ENCODE data around the gene UBQLN3. TPM values are rescaled to one million over a fixed set of nuclear protein-coding genes. Genes with fewer than 3 reads are reported as not detected.

The UBQLN3 gene
- total RNA-seq = not detected in 2 replicates

DNA sequence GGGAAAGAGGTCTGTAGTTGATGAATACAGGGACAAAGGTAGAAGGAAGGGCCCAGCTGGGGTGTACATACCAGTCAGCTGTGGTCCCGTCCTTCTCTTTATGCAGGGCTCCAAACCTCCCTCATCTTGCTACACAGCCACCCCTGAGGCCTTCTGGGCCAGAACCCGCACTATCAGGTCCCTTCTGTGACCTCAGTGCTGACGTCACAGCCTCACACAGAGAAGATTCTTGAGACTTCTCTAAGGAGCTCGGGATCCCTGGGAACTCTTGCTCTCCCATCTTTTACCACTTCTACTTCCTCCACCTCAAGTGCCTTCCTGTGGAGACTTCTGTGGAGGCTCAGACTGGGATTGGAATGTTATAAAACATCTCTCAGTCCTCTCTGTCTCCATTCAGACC lies at the start of gene UBQLN3:
UBQLN3 (minus strand) TSS at position 155 of the 400 bp plus-strand sequence. CDS start 399 bp downstream, outside the sequence.
- no peak for DNase-seq (ENCODE audit: low read depth in 2 of 2)

- no peak for DNase-seq (ENCODE audit: low read depth in 2 of 2)
Observed at GRCh38 chr11:5557751-5558150, 48.0 kb upstream of the UBQLN3 start.

- DNase-seq (ENCODE audit: low read depth in 2 of 2) = no peak
Observed at GRCh38 chr11:5556596-5557188, 46.9 kb upstream of the UBQLN3 start.

DNA sequence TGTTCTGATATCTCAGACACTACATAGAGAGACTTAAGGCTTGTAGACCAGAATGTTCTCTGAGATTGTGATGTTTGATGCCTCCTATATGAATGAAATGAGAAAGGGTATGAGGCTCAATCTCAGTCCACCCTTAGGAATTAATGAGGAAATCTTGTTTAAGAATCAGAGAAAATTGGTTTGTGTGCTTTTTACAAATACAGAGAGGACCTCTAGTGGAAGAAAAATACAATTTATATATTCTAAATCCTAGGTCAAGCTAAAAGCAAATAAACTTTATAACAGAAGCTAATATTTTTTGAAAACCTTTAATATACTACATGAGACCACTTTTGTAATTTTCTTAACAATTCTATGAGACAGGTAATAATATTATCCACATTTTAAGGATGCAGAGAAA lies 43.6 kb upstream of the UBQLN3 start:
- no peak for DNase-seq (ENCODE audit: low read depth in 2 of 2)

- peak in 1 of 2 donors; percentile 59 for DNase-seq (ENCODE audit: low read depth in 2 of 2)
Observed at GRCh38 chr11:5550440-5551095, 40.8 kb upstream of the UBQLN3 start.

DNA sequence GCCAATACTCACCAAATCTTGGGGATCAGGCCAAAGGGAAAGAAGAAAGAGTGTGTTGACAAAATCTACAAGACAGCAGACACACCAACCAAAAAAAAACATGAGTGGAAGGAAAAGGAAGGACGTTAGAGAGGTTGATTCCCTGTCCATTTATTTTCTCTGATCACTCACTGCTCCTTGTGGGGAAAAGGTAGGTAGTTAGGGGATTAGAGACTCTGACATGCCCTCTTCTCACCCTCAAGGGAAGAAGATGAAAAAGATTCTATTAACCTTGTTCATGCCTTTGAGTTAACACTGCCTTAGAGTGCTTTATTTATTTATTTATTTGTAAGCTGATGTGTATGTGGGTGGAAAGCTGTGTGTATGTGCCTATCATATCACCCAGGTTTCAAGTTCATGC lies 38.7 kb upstream of the UBQLN3 start, which contains the start of gene OR52H1:
OR52H1 (minus strand) TSS at position 101 of the 400 bp plus-strand sequence. CDS start 3,035 bp downstream, outside the sequence.
- no peak for DNase-seq (ENCODE audit: low read depth in 2 of 2)

DNA sequence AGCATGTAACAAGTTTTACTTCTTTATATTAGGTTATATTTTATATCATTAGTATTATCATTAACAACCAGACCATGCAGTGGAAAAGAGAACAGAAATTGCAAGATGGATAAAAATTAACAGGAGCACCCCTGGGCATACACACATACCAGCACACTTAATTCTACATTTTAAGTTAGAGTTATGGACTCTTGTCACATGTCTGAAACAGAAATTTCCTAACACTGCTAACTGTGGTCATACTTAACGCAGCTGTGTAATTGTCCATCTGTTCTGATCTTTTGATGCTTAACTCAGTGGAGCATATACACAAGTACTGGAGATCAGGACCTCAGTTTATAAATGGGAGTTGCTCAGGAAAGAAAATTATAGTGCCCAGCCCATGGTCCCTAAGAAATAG lies 38.2 kb upstream of the UBQLN3 start:
- no peak for DNase-seq (ENCODE audit: low read depth in 2 of 2)

DNA sequence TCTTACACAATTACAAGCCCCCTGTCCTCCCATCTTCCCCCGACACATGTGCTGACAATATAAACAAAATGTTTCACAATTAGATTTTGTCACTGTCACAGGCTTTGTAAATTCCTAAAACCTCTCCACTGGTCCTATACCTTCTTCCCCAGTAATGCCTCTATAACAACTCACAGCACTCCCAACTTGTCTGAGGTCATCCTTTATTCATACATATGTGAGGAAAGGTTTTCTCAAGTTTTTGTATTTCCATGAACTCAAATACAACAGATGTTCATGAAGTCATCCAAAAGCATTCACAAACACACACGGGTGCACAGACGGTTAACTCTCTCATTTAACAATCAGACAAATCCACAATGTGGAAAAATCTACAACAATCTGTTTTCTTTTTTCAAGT lies 36.7 kb upstream of the UBQLN3 start:
- no peak for DNase-seq (ENCODE audit: low read depth in 2 of 2)

DNA sequence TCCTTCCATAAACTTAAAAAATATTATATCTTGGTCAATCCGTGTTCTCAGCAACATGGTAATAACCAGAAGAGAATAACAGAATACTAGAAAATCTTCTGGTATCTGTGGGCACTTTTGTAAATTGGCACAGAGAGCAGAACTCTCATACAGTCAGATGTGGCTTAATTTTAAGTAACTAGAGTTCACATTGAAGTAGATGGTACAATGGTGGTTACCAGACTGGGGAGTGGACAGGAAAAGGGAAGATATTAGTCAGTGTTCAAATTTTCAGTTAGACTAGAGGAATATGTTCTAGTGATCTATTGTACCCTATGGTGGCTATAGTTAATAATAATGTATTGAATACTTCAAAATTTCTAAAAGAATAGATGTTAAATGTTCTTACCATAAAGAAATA lies 31.7 kb upstream of the UBQLN3 start:
- no peak for DNase-seq (ENCODE audit: low read depth in 2 of 2)

- DNase-seq (ENCODE audit: low read depth in 2 of 2) = no peak
Observed at GRCh38 chr11:5536482-5536881, 26.7 kb upstream of the UBQLN3 start.

GRCh38 chr11:5534046-5534445 lies 24.3 kb upstream of the UBQLN3 start:
- no peak for DNase-seq (ENCODE audit: low read depth in 2 of 2)

DNA sequence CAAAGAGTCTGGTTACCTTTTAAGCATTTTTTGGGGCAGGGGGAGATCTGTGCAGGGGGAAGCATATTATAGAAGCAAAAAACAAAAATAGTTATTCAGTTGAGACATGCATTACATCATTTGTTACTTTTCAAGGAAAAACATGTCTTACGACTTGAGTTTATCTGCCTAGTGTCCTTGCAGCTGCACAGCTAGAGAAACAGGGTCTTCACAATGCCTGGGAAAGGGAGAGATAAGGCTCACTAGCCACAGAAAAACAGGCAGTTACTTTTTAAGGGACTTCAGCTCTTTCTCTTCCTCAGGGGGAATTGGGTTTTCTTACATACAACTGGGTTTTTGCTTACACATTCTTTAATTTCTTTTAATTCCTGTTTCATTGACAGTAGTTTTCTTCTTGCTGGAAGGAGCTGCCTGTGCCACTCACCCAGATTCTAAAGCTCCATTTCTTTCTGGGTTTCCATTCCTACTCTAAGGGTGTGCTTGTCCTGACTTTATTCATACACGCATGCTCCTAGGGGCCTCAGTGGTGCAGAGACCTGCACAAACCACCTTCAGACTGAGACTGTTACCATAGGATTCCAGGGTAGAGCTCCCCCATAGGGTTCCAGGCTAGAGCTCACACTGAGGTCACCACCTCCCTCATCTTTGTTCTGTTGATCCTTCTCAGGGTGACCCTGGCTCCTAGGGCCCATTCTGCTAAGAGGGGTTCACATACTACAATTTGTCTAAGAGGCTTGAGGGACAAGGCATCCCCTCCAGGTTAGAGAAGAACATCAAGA lies 21.5 kb upstream of the UBQLN3 start:
- DNase-seq (ENCODE audit: low read depth in 2 of 2) = no peak

DNA sequence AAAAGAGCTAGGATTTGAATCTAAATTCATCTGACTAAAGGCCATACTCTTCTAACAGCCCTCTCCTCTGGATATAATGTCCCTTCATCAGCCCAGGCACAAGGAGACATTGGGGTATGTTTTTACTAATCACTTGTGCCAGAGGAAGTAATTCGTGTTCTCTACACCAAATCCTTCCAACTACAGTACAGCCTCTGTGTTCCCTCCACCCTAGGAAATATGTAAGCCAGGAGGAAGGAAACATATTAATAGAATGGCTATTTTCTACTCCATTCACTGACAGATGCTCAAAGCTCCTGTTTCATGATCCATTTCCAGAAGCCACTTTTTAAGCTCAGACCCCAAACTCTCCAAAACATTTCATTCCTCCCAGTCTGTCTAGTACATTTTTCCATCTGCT lies 18.7 kb upstream of the UBQLN3 start:
- no peak for DNase-seq (ENCODE audit: low read depth in 2 of 2)

GRCh38 chr11:5527716-5528115 lies 18.0 kb upstream of the UBQLN3 start:
- no peak for DNase-seq (ENCODE audit: low read depth in 2 of 2)

- DNase-seq (ENCODE audit: low read depth in 2 of 2) = no peak
Observed at GRCh38 chr11:5524756-5525155, 15.0 kb upstream of the UBQLN3 start.

DNA sequence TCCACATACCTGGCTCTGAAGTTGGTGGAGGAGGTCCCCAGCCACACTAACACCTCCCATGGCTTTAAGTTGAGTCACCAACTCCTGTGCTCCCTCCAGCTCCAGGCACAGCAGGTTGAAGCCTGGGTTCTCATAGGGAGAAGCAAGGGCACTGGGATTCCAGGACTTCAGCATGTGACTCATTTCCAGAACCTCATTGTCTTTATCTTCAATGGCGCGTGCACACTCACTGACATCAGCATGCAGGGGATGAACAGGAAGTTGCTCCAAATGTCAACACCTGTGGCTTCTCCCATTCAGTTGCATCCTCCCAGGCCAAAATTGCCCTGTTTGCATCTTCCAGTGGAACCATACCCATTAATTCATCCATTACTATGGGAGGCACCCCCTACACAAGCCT lies 12.6 kb upstream of the UBQLN3 start:
- no peak for DNase-seq (ENCODE audit: low read depth in 2 of 2)

DNA sequence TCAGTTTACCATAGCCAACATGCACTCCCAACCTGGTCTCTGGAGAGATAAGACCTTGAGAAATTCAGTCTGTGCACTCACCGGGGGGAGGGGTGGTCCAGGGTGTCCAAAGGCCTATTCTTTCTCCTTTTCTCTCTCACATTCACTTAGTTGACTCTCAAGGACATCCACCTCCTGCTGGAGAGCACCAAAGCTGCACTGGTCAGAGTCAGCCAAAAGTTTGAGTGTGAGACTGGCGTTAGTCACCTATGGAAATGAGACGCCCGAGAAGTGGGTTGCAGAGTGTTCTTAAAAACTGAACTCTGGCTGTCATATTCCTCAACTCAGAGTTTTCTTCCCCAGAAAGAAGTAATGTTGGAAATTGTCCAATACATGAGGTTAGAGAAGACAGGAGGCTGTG lies 11.8 kb upstream of the UBQLN3 start:
- no peak for DNase-seq (ENCODE audit: low read depth in 2 of 2)

DNA sequence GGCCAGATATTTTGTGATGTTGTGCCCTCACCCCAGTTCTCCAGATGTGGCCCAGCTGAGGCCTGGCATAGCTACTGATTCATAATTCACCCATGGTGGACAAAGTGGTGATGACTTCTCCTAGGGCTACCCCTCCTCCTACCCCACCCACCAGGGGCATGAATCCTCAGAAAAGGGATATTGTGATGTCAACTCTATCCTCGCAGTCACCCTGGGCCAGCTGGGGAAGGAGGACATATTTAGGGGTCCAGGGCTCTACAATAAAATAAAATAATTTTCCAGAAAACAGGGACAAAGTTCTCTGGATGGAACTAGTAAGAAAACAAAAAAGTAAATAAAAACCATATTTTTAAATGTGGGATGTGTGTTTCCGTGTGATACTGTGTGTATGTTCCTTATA lies 6.8 kb upstream of the UBQLN3 start, which contains the start of gene UBQLNL:
UBQLNL (minus strand) TSS at position 101 of the 400 bp plus-strand sequence. CDS start 258 bp downstream, outside the sequence.
- no peak for DNase-seq (ENCODE audit: low read depth in 2 of 2)

DNA sequence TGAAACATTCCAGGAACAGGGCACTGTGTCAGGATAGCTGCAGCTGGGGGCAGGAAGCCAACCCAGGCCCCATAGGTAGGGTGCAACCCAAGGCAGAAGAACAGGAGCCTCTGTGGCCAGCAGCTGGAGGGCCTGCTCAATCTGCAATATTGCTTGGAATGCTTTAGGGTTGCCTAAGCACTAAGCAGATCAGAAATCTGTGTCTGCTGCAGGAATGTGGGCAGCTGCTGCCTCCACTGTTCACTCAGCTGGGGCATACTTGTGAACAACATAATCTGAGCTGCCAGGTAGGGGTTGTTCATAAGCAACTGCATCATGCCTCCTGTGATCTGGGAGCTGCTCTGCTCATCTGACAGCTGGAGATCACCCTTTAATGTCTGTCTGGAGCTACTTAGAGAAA lies 5.1 kb upstream of the UBQLN3 start:
- no peak for DNase-seq (ENCODE audit: low read depth in 2 of 2)

GRCh38 chr11:5508605-5509004 lies 1.2 kb downstream of the UBQLN3 start:
- no peak for DNase-seq (ENCODE audit: low read depth in 2 of 2)

- DNase-seq (ENCODE audit: low read depth in 2 of 2) = no peak
Observed at GRCh38 chr11:5507933-5508305, 1.8 kb downstream of the UBQLN3 start.

- no peak for DNase-seq (ENCODE audit: low read depth in 2 of 2)
Observed at GRCh38 chr11:5507177-5507932, 2.4 kb downstream of the UBQLN3 start.

All from lung microvascular endothelial cell (primary cell).